HPDE6-E6E7 (cell line): ENCODE measurements around the gene NXF1.
A peak's percentile ranks its signal among the peaks of the same experiment; 100 is the strongest.
"Not testable (repeated sequence)": the region's sequence is repeated elsewhere in the genome, so short reads cannot be mapped to it uniquely, and the experiment has no call there.

Source experiments
- DNase-seq: peaks from one replicate; pipeline ENCODE4 v3.0.0; 2011; ENCODE audit warnings: missing footprints; ENCODE audit errors: extremely low spot score

The NXF1 gene

GRCh38 chr11:62787005-62787759 lies 18.1 kb downstream of the NXF1 start, which contains the start of gene TMEM179B:
Gene TMEM179B (plus strand): TSS chr11:62787402. CDS start chr11:62787432, 30 bp downstream.
- DNase-seq = peak; percentile 89

- peak; percentile 84 for DNase-seq
Measured at GRCh38 chr11:62786318-62787004, 18.8 kb downstream of the NXF1 start.

- DNase-seq = no peak
Measured at GRCh38 chr11:62782753-62783152, 22.5 kb downstream of the NXF1 start.

- no peak for DNase-seq
Measured at GRCh38 chr11:62778441-62778840, 26.8 kb downstream of the NXF1 start.

DNA sequence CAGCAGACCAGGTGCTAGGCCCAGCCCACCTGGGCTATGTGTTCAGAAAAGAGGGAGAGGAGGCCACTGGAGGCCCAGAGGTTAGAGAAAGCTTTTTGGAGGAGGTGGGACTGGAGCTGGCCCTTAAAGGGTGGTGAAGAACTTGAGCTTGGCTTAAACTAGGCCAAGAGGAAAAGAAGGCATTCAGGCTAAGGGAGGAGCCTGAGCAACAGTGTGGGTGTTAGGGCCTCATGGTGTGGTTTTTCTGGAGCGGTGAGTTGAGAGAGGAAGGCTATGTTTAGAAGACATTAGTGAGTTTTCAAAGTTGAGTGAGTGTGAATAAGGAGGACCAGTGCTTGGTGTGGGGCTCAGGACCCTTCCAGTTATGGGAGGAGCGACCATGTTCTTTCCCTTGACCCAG lies 27.9 kb downstream of the NXF1 start:
- DNase-seq = no peak

- DNase-seq = no peak
Measured at GRCh38 chr11:62775646-62776045, 29.6 kb downstream of the NXF1 start.

GRCh38 chr11:62774407-62774806 lies 30.8 kb downstream of the NXF1 start:
- DNase-seq = no peak

DNA sequence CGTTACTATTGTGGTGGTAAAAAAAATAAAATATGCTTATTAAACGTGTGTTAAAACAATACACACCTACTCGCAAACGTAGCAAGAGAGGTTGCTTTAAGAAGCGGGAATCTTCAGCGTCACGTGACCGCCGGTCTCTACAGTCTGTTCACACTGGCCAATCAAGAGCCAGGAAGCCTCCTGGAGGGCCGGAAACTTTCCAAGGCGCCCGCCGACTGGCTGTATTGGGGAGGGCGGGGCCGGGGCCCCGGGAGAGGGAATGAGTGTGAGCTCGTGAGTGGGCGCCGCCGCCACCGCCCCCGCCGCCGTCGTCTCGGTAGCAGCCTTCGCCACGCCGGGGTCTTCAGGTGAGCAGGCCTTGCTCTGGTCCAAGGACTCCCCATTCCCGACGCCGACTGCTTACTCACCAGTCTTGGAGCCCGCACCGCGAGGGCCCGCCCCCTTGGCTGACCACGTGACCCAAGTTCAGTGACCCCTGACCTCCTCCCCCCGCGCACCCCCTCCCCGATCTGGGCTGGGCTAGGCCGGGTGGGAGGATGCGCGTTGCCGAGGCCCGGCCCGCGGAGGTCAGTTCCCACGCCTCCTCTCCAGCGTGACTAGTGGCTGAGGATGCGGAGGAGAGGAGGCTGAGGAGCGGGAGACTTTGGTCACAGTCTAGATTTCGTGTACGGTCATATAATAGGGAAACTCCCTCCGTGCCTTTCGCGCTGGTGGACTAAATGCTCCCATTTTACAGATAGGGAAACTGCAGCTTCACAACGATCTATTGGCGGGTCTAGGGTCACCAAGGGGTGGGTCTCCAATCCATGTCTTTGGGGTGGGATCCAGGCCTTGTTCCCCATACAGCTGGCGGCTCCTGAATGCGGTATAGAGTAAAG lies 33.9 kb downstream of the NXF1 start, which contains the start of gene TAF6L:
TSS of gene TAF6L (plus strand) at position 253 of the 878 bp plus-strand sequence. CDS start 4,388 bp downstream, outside the sequence.
- DNase-seq = peak; percentile 96

GRCh38 chr11:62770778-62771143 lies 34.5 kb downstream of the NXF1 start:
- DNase-seq = no peak

GRCh38 chr11:62760867-62761227 lies 44.4 kb downstream of the NXF1 start:
- DNase-seq = not testable (repeated sequence)

DNA sequence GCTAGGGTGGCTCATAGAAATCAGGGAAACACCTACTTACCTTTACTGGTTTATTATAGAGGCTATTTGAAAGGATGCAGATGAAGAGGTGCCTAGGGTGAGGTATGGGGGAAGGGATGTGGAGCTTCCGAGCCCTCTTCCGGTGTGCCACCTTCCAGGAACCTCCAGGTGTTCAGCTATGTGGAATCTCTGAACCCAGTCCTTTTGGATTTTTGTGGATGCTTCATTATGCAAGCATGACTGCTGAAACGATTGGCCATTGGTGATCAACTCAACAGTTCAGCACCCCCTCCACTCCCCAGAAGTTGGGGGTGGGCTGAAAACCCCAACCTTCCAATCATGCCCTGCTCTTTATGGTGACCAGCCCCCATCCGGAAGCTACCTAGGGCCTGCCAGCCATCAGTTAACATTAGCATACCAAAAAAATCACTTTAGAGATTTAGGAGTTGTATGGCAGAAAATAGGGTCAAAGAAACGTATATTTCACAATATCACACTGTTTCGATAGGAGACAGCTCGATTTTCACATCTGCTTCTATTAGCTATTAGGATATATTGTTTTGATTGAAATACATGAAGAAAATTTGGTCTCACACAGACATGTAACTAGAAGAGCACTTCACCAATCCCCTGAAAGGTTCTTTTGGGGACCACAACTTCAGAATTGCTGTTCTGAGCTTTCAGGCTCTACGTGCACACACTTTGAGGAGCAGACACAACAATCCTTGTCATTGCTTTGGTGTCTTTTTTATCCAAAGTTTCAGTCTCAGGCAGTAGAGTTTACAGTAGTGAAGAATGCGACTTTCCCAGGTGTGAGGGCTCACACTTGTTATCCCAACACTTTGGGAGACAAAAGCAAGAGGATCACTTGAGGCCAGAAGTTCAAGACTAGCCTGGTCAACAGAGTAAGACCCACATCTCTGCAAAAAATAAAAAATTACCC lies 47.1 kb downstream of the NXF1 start:
- DNase-seq = no peak

DNA sequence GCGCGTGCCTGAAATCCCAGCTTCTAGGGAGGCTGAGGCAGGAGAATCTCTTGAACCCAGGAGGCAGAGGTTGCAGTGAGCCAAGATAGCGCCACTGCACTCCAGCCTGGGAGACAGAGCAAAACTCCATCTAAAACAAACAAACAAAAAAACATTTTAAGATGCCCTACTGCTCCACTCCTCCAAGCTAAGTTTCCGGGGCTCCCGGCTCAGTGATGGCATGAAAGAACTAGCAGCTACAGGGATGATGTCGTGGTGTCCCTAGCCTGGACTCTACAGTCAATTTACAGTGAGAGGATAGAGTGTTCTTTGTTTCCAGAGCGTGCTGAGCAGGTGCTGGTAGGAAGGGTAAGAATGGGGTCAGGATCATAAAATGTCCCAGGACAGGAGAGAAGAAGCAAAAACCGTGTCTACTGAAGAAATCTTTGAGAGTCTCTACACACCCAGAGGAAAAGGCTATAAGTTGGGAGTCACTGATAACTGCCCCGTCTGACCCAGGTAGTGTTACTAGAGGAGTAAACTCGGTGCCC lies 50.1 kb downstream of the NXF1 start:
- DNase-seq = no peak

DNA sequence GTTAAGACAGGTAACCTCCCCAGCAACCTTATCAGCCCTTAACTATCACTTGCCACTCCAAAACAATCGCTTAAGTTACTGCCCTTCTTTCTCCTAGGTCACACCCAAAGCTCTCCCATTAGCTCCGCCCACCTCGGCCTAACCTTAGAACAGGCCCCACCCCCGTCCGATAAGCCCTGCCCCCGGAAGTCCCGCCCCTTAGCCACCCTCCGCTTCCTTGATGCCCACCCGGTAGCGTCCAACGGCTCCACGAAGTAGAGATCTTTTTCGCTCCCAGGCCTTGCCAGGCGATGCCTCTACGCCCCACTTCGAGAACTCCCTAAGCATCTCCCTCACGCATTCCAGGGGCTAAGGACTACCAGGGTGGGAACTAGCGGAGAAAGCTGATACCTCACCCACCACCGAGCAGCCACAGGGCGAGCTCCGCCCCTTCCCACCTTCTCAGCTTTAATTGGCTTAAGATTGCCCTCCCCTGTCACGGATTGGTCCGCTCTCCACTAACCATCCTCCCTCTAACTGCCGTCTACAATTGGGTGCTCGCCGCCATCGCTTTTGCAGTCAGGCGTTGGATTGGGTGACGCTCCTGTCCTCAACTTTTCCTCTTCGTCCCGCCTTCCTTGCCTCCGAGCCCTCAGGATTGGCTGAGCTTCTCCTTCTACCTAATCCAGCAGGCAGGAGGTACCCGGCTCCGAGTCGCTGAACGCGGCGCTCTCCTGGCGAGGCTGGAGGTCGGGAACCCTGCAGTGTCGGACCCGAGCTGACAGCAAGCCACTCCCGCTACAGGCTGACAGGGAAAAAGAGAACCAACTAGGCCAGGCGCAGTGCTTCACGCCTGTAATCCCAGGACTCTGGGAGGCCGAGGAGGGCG lies 51.3 kb downstream of the NXF1 start, which contains the start of gene ZBTB3:
TSS of gene ZBTB3 (minus strand) at position 425 of the 868 bp plus-strand sequence. CDS start 496 bp downstream, outside the sequence.
- peak; percentile 98 for DNase-seq

GRCh38 chr11:62752994-62753735 lies 52.1 kb downstream of the NXF1 start:
- no peak for DNase-seq

DNA sequence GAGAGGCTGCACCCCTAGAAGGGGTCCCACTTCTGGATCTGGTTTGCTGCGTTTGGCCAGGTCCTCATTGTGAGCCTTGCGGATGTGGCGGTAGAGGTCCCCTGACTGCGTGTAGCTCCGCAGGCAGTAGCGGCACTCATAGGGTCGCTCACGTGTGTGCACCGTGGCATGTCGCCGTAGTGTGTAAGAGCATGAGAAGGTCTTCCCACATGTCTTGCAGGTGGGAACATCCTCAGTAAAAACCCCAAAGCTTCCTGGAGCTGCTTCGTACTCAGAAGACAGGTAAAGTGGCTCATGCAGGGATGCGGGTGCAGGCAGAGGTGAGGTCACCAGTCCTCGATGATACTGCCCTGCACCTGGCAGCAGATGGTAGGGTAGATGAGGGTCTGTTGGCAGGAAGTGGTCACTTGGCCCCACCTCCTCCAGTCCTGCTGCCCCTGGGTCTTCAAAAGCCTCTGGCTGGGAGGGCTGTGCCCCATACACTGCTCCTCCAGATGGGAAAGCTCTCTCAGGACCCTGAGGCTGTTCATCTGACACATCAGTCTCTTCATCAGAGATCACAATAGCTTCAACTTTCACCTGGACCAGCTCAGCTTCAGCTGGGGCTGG lies 53.0 kb downstream of the NXF1 start:
- no peak for DNase-seq

DNA sequence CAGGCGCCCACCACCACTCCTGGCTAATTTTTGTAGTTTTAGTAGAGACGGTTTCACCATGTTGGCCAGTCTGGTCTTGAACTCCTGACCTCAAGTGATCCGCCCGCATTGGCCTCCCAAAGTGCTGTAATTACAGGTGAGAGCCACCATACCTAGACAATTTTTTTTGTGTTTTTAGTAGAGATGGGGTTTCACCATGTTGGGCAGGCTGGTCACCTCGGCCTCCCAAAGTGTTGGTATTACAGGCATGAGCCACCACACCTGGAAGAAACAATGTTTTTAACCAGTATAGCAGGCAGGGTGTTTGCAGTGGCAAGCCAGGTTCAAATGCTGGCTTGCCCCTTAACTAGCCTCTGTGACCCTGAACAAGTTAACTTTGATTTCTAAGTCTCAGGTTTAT lies 55.3 kb downstream of the NXF1 start:
- DNase-seq = not testable (repeated sequence)

DNA sequence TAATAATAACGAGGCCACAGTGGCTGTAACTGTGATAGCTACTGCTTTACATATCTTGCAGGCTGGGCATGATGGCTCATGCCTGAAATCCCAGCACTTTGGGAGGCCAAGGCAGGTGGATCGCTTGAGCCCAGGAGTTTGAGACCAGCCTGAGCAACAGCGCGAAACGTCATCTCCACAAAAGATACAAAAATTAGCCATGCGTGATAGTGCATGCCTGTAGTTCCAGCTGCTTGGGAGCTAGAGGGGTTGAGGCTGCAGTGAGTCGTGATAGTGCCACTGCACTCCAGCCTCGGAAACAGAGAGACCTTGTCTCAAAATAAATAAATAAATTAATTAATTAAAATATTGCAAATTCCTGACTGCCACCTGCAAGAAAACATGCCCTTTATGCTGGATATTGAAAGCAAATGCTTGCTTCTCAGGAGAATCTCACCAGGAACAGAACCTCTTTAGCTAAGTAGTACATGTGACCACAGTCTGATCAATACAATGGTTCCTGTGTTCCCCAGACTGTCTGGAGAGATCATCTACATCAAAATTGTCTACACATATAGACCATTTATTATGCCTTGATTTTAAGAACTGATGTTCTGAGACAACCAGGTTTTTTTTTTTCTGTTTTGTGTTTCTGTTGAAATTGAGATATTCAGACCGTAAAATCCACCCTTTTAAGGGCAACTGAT lies 57.6 kb downstream of the NXF1 start:
- no peak for DNase-seq
